Tibial nerve (tissue), 4 donors: ENCODE measurements around the gene ABHD12B. TPM values are rescaled to one million over a fixed set of nuclear protein-coding genes. Genes with fewer than 3 reads are reported as not detected.
A peak's percentile ranks its signal among the peaks of the same experiment; 100 is the strongest.

Source experiments
- DNase-seq, 2 donors: peaks; one replicate each; pipeline ENCODE4 v3.0.0-alpha.2; 2019; ENCODE audit warnings: low spot score in 2 of 2
- H3K27ac ChIP-seq, 4 donors: fragments of 200-600 bp; sonication (generic) in 3 of 4; one replicate each; pipeline ENCODE4 v1.5.1; 2017 to 2019; ENCODE audit warnings: mild to moderate bottlenecking in 1 of 4
- H3K27me3 ChIP-seq, 2 donors: fragments of 200-600 bp; sonication (generic) in 1 of 2; one replicate each; pipeline versions ENCODE4 v1.5.1 to v1.6.0; 2017 to 2019
- H3K36me3 ChIP-seq, 3 donors: fragments of 200-600 bp; sonication (generic); one replicate each; pipeline ENCODE4 v1.5.1; 2018 to 2019
- H3K4me1 ChIP-seq, 4 donors: fragments of 200-600 bp; sonication (generic) in 3 of 4; one replicate each; pipeline ENCODE4 v1.5.1; 2017 to 2019
- H3K4me3 ChIP-seq, 4 donors: fragments of 200-600 bp; sonication (generic) in 3 of 4; one replicate each; pipeline ENCODE4 v1.5.1; 2017 to 2019; ENCODE audit warnings: mild to moderate bottlenecking in 1 of 4, moderate library complexity in 1 of 4
- H3K9me3 ChIP-seq, 4 donors: fragments of 200-600 bp; sonication (generic) in 3 of 4; one replicate each; pipeline ENCODE4 v1.5.1; 2017 to 2019
- EP300 ChIP-seq, 2 donors: sonication (generic); formaldehyde crosslinking; IDR thresholded peaks; one replicate each; pipeline ENCODE4 v1.6.1; 2017; ENCODE audit warnings: antibody characterized with exemption in 2 of 2, mild to moderate bottlenecking in 1 of 2
- POLR2A ChIP-seq, 2 donors: fragments of 450-650 bp; IDR thresholded peaks; one replicate each; pipeline ENCODE4 v1.6.1; 2017; ENCODE audit warnings: antibody characterized with exemption in 2 of 2, mild to moderate bottlenecking in 2 of 2, moderate library complexity in 2 of 2
- WGBS, 2 donors: methylation state at CpG; one replicate each; pipeline ENCODE4 v1.1.5; 2018; 5-methylcytosine and 5-hydroxymethylcytosine counted together
- total RNA-seq, 4 donors: library from RNA; depleted of rRNA; stranded (reverse); fragments of >200 nt; gene quantifications; one replicate each; pipeline ENCODE4 v1.1.0, GENCODE V29; 2016
- TF ChIP-seq, protein P1 (sequence below), 5 experiments: fragments of 200-600 bp in 3 of 5; fragments of 450-650 bp in 2 of 5; sonication (generic) in 3 of 5; IDR thresholded peaks; one replicate each; pipeline ENCODE4 v1.5.1; 2016 to 2019; ENCODE audit warnings: antibody characterized with exemption in 5 of 5, mild to moderate bottlenecking in 3 of 5, moderate library complexity in 2 of 5

ABHD12B gene
- total RNA-seq, 4 donors from 2014 or later: not detected

DNA sequence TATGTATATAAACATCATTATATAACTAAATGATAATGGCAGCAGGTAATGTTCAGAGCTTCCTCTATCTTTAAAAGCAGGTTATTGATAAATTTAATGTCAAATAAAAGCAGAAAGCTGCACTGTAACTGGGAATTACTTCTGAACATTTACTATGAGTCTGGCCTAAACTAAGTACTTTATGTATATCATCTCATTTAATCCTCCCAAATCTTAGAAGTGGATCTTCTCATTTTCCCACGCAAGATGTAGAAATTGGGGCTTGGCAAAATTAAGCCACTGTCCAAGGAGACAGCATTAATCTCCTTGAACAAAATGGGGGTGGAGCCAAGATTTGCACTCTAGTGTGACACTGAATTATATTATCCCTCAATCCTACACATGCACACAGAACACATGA, 46.5 kb upstream of the ABHD12B start:
- Histone ChIP-seq H3K4me3 (no peak overlapping the region), H3K36me3 (no peaks in the 10 kb centered on the region), H3K9me3 (no peaks in the 10 kb centered on the region), H3K27ac (no peak overlapping the region), H3K4me1 (peaks cover 0 to 55% (median 12%) of the 10 kb centered on the region in 4 donors), H3K27me3 (no peaks in the 10 kb centered on the region)
- TF ChIP-seq POLR2A (IDR thresholded peaks at IDR 0.05): no peak
- TF ChIP-seq EP300 (IDR thresholded peaks at IDR 0.05): no peak
- TF ChIP-seq, protein P1, sequence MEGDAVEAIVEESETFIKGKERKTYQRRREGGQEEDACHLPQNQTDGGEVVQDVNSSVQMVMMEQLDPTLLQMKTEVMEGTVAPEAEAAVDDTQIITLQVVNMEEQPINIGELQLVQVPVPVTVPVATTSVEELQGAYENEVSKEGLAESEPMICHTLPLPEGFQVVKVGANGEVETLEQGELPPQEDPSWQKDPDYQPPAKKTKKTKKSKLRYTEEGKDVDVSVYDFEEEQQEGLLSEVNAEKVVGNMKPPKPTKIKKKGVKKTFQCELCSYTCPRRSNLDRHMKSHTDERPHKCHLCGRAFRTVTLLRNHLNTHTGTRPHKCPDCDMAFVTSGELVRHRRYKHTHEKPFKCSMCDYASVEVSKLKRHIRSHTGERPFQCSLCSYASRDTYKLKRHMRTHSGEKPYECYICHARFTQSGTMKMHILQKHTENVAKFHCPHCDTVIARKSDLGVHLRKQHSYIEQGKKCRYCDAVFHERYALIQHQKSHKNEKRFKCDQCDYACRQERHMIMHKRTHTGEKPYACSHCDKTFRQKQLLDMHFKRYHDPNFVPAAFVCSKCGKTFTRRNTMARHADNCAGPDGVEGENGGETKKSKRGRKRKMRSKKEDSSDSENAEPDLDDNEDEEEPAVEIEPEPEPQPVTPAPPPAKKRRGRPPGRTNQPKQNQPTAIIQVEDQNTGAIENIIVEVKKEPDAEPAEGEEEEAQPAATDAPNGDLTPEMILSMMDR (IDR thresholded peaks at IDR 0.05): no peak
- 98 to 100% methylated on average over 1 of the region's 1 CpG for WGBS, 2 donors
- DNase-seq: no peak

DNA sequence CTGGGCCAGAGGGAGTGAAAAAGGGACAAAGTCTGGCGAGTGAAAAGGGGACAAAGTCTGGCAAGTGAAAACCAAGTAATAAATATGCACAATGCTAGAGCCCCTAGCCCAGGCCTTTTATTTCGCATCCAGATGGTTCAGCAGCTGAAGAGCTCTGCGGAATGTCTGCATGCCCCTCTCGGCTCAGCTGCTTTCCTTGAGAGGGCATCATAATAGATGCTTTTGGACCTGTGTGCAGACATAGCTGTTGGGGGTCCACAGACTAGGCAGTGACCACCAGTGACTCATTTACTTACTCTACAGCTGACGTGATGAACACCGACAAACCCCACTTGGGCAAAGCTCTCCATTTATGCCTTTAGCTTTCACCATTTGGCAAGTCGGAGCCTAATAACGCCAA, 45.2 kb upstream of the ABHD12B start:
- H3K36me3 ChIP-seq: no peaks in the 10 kb centered on the region
- no peak overlapping the region for H3K4me3 ChIP-seq
- H3K27me3 ChIP-seq: no peaks in the 10 kb centered on the region
- TF ChIP-seq EP300 (IDR thresholded peaks at IDR 0.05) (no peak), POLR2A (IDR thresholded peaks at IDR 0.05) (no peak)
- TF ChIP-seq, protein P1 (IDR thresholded peaks at IDR 0.05): no peak
- no peaks in the 10 kb centered on the region for H3K9me3 ChIP-seq
- no peak overlapping the region for H3K27ac ChIP-seq
- no peak for DNase-seq
- 95% methylated on average over 8 of the region's 8 CpGs for WGBS, 2 donors
- peaks cover 0 to 45% (median 11%) of the 10 kb centered on the region in 4 donors for H3K4me1 ChIP-seq

DNA sequence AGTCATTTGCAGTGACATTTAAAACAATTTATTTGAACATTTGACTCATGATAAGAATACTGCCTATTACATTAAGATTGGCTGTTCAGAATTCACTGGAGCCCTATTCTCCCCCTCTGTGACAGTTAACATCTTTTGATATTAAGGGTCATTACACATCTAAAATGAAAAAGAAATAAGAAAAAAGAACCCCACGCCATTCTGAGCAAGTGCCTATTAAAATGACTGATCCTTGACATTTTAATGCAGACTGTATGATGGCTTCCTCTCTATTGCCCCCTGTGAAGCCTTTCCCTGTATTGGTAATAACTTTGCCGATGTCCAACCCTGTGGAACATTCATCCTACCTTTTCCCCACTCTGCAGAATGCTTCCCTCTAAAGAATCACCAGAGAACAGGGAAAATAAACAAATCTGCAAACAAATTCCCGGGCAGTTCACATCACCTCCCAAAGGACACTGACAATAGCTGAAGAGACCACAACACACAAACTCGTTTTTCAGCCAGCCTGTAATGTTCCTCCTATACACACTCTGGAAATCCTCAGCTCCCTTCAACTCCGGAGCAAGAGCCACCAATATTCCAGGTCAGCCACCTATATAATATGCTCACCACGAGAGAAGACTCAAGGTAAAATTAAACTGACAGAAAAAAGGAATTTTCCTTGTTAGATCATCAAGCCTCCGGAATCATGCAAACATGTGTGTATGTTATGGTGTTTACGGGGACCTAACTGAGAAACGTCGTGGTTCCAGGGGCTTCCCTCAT, 42.9 kb upstream of the ABHD12B start:
- H3K4me3 ChIP-seq: peak overlapping the region in 1 of 4 donors; percentile 99
- H3K36me3 ChIP-seq: no peaks in the 10 kb centered on the region
- DNase-seq: no peak
- peaks cover 0 to 28% (median 4%) of the 10 kb centered on the region in 4 donors for H3K4me1 ChIP-seq
- TF ChIP-seq POLR2A (IDR thresholded peaks at IDR 0.05) (no peak), EP300 (IDR thresholded peaks at IDR 0.05) (no peak)
- TF ChIP-seq, protein P1 (IDR thresholded peaks at IDR 0.05): no peak
- H3K9me3 ChIP-seq: no peaks in the 10 kb centered on the region
- no peaks in the 10 kb centered on the region for H3K27me3 ChIP-seq
- WGBS, 2 donors: 64 to 74% methylated on average over 10 of the region's 10 CpGs
- H3K27ac ChIP-seq: no peak overlapping the region

DNA sequence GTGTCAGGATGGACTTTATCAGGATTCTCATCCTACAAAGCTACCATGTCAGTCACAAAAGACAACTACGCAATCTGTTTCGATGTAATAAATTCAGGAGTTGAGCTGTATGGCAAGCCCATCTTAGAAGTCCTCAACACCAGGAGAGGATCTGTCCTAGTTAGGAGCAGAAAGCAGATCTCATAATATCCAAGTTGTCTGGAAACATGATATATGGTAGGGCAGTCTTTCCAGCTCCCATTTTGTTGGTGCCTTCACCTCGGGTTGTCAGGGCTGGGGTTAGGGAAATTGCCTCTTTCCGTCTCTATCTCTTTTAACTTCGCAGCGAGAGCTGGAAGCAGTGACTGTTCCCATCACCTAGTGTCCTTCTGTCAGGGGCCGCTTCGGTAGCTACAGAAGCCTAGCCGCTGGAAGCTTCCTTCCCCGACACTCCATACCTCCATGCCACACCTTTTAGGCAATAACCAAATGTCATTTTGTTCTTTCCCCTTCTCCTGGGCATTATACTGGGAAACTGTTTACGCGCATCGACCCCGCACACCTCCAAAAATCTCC, 42.3 kb upstream of the ABHD12B start:
- peak overlapping the region; percentile 65 to 99 (median 79) for H3K4me3 ChIP-seq
- peaks cover 0 to 25% (median 4%) of the 10 kb centered on the region in 4 donors for H3K4me1 ChIP-seq
- 25 to 32% methylated on average over 14 of the region's 14 CpGs for WGBS, 2 donors
- H3K9me3 ChIP-seq: no peaks in the 10 kb centered on the region
- no peaks in the 10 kb centered on the region for H3K36me3 ChIP-seq
- H3K27me3 ChIP-seq: no peaks in the 10 kb centered on the region
- H3K27ac ChIP-seq: peak overlapping the region in 3 of 4 donors; percentile 86 to 96 (median 87)
- TF ChIP-seq, protein P1 (IDR thresholded peaks at IDR 0.05): no peak
- TF ChIP-seq POLR2A (IDR thresholded peaks at IDR 0.05): no peak
- no peak for TF ChIP-seq EP300 (IDR thresholded peaks at IDR 0.05)
- no peak for DNase-seq
